ENCODE data around the gene NEK2.

DNA sequence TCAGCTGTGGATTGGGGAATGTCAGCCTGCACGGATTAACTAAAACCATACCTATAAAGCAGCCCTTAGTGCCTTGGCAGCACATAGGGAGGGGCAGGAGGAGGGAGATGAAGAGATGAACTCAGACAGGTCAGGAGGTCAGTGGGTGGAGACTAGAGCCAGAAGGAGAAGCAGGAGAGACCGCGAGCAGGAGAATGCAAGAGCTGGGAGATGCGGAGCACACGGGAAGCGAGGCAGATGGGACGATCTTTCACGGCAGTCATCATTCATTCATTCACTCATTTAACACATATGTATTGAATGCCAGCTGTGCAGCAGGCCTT is 41.9 kb downstream of the NEK2 start:
- TF ChIP-seq, protein P1, sequence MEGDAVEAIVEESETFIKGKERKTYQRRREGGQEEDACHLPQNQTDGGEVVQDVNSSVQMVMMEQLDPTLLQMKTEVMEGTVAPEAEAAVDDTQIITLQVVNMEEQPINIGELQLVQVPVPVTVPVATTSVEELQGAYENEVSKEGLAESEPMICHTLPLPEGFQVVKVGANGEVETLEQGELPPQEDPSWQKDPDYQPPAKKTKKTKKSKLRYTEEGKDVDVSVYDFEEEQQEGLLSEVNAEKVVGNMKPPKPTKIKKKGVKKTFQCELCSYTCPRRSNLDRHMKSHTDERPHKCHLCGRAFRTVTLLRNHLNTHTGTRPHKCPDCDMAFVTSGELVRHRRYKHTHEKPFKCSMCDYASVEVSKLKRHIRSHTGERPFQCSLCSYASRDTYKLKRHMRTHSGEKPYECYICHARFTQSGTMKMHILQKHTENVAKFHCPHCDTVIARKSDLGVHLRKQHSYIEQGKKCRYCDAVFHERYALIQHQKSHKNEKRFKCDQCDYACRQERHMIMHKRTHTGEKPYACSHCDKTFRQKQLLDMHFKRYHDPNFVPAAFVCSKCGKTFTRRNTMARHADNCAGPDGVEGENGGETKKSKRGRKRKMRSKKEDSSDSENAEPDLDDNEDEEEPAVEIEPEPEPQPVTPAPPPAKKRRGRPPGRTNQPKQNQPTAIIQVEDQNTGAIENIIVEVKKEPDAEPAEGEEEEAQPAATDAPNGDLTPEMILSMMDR (IDR thresholded peaks at IDR 0.05), result no peak
- TF ChIP-seq EZH2 (IDR thresholded peaks at IDR 0.05) (no peak), EZH2phosphoT487 (IDR thresholded peaks at IDR 0.05) (no peak)
